Hematopoietic multipotent progenitor cell treated with erythropoietin and hydrocortisone succinate and interleukin-3 and kit ligand, for 8 days (in vitro differentiated cells): ENCODE measurements around the gene TANGO6.

ENCODE experiments used
- DNase-seq: peaks from one replicate; pipeline ENCODE4 v3.0.0-alpha.2; 2015

TANGO6 gene

GRCh38 chr16:68915589-68915988 lies 72.3 kb downstream of the TANGO6 start:
- DNase-seq = no peak

- no peak for DNase-seq
Observed at GRCh38 chr16:68917541-68917940, 74.2 kb downstream of the TANGO6 start.

- DNase-seq = no peak
Observed at GRCh38 chr16:68920349-68920748, 77.0 kb downstream of the TANGO6 start.

GRCh38 chr16:68921637-68922036 lies 78.3 kb downstream of the TANGO6 start:
- no peak for DNase-seq

GRCh38 chr16:68923116-68923515 lies 79.8 kb downstream of the TANGO6 start:
- no peak for DNase-seq

GRCh38 chr16:68927018-68927417 lies 83.7 kb downstream of the TANGO6 start:
- DNase-seq = no peak

- DNase-seq = no peak
Observed at GRCh38 chr16:68931196-68931595, 87.9 kb downstream of the TANGO6 start.

- no peak for DNase-seq
Observed at GRCh38 chr16:68934402-68934801, 91.1 kb downstream of the TANGO6 start.

- DNase-seq = no peak
Observed at GRCh38 chr16:68935008-68935407, 91.7 kb downstream of the TANGO6 start.

GRCh38 chr16:68936736-68937631 lies 93.7 kb downstream of the TANGO6 start:
- peak; percentile 20 for DNase-seq

- no peak for DNase-seq
Observed at GRCh38 chr16:68939692-68940320, 96.5 kb downstream of the TANGO6 start.

GRCh38 chr16:68940816-68941215 lies 97.5 kb downstream of the TANGO6 start:
- no peak for DNase-seq

GRCh38 chr16:68943961-68944360 lies 100.6 kb downstream of the TANGO6 start:
- DNase-seq = no peak

- no peak for DNase-seq
Observed at GRCh38 chr16:68948230-68948910, 105.0 kb downstream of the TANGO6 start.

GRCh38 chr16:68951991-68952877 lies 108.9 kb downstream of the TANGO6 start:
- DNase-seq = no peak

- no peak for DNase-seq
Observed at GRCh38 chr16:68954911-68955635, 111.7 kb downstream of the TANGO6 start.

- no peak for DNase-seq
Observed at GRCh38 chr16:68960910-68961309, 117.6 kb downstream of the TANGO6 start.

- peak; percentile 17 for DNase-seq
Observed at GRCh38 chr16:68961778-68962402, 118.6 kb downstream of the TANGO6 start.

- no peak for DNase-seq
Observed at GRCh38 chr16:68969338-68969737, 126.0 kb downstream of the TANGO6 start.

- no peak for DNase-seq
Observed at GRCh38 chr16:68972013-68972412, 128.7 kb downstream of the TANGO6 start.

- no peak for DNase-seq
Observed at GRCh38 chr16:68972720-68973119, 129.4 kb downstream of the TANGO6 start.
